CD4-positive, alpha-beta T cell treated with Interleukin-6 for 4 hours (primary cell): ENCODE results near the gene KCNIP3.

Experiments
- DNase-seq: peaks from one replicate; pipeline ENCODE4 v3.0.0-alpha.2; 2020; ENCODE audit warnings: mixed read lengths

KCNIP3 gene

DNA sequence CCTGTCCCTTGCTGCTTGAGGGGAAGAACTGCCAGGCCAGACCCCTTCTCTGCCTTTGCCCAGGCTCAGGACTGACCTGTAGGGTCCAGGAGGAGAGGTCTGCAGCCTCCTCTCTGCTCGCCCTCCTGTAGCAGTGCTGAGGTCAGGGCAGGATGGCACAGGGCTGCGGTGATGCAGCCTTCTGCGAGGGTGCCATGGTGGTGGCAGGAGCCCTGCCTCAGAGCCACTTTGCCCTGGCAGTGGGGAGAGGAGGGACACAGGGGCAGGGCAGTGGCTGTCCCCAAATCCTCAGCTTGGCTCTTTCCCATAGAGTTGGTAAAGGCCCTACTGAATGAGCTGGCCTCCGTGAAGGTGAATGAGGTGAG lies 22.0 kb upstream of the KCNIP3 start:
- DNase-seq, result no peak

GRCh38 chr2:95275601-95276243 lies 21.4 kb upstream of the KCNIP3 start:
- DNase-seq, result no peak

DNA sequence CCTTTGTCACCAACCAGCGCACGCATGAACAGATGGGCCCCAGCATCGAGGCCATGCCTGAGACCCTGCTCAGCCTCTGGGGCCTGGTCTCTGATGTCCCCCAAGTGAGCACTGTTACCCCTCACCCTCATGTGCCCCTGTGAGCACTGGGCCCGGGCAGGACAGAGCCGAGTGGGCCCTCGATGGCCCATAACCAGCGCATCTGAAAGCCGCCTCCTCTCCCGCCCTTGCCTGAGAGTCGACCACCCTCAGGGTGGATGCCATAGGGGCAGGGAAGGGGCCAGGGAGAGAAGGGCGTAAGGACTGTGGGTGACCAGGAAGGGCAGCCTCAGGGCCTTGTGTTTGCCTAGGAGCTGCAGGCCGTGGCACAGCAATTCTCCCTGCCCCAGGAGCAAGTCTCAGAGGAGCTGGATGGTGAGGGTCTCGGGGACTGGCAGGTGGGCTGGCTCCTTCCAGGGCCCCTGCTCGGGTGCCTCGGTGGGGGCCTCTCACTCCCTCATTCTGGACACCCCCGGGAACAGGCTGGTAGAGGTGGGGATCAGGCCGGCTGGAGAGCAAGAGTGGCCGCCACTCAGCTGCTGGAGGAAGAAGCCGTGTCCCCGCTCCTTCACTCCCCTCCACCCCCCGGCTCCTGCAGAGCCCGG lies 20.8 kb upstream of the KCNIP3 start:
- DNase-seq, result no peak

GRCh38 chr2:95276888-95277245 lies 20.3 kb upstream of the KCNIP3 start:
- no peak for DNase-seq

GRCh38 chr2:95277246-95277906 lies 19.8 kb upstream of the KCNIP3 start:
- DNase-seq, result no peak

DNA sequence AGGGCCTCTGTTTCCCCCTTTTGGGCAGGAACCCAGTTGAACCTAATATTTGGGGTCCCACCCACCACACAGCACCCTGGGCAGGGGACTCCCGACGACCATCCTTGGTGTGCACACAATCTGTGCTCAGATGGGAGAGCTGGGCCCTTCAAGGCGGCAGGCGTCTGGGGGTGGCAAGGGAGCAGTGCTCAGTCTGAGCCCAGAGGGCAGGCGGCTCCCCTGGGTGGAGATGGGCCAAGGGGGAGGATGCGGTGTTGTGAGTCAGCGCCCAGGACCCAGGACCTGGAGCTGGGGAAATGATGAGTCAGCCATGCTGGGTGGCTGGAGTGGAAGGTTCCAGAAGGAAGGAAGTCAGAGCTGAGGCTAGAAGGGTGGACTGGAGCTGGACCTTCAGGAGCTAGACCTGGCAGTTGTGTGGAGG lies 19.1 kb upstream of the KCNIP3 start:
- DNase-seq, result no peak

DNA sequence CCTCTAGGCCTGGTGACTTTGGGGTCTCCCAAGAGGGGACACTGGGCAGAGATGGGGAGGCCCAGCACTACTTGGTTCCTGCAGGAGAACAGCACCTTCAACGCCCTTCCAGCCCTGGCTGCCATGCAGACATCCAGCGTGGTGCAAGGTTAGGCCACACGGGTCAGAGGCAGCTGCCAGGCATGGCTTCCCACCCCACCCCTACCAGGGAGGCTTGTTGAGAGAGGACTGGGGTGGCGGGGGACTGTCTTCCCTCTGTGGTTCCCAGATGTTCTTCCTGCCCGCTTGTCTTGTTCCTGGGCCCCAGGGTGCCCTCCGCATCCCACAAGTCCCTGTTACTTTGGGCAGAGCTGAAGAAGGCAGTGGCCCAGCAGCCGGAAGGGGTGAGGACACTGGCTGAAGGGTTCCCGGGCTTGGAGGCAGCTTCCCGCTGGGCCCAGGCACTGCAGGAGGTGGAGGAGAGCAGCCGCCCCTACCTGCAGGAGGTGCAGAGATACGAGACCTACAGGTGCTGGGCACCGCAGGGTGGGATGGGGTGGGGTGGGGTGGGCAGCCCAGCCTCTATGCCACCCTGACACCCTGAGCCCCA lies 18.4 kb upstream of the KCNIP3 start:
- no peak for DNase-seq

DNA sequence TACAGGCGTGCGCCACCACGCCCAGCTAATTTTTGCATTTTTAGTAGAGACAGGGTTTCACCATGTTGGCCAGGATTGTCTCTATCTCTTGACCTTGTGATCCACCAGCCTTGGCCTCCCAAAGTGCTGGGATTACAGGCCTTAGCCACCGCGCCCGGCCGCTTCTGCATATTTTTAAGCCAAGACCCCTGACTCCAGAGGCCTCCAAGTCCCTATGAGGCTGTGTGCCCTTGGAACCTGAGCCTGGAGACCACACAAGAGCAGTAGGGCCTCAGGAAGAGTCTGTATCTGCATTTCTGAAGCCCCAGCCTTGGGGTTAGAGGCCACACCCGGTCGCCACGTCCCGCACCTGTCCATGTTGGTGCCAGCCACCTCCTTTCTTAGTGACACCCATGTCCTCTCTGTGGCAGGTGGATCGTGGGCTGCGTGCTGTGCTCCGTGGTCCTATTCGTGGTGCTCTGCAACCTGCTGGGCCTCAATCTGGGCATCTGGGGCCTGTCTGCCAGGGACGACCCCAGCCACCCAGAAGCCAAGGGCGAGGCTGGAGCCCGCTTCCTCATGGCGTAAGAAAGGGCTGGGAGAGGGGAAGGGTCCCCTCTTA lies 17.6 kb upstream of the KCNIP3 start:
- no peak for DNase-seq

DNA sequence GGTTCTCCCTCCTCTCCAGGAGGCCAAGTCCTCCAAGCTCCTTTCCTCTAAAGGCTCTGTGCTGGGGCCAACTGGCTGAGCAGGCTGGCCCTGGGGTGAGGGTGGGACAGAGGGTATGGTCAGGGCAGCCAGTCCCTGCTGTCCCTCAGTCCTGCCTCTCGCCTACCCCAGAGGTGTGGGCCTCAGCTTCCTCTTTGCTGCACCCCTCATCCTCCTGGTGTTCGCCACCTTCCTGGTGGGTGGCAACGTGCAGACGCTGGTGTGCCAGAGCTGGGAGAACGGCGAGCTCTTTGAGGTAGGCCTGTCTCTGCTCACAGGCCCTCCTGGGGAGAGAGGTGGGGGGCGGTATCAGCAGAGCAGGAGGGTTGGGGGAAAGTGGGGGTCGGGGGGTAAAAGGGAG lies 16.1 kb upstream of the KCNIP3 start:
- no peak for DNase-seq

GRCh38 chr2:95281786-95282185 lies 15.4 kb upstream of the KCNIP3 start:
- DNase-seq, result no peak

- no peak for DNase-seq
Measured at GRCh38 chr2:95282458-95282857, 14.7 kb upstream of the KCNIP3 start.

DNA sequence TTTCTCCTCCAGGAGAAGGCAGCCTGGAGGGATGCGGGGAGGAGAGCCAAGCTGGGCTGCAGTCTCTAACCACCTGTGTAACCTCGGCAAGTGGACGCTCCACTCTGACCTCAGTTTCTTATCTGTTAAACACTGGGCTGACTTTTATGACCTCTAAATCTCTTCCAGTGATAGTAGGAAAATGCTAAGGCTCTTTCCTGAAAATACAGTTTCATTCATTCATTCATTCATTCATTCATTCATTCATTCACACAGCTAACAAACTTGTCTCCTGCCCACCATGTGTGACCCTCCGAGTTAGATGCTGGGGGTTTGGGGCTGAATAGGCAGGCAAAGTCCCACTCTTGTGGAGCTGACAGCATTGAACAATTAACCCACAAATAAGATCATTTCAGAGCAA lies 13.6 kb upstream of the KCNIP3 start:
- no peak for DNase-seq

- no peak for DNase-seq
Measured at GRCh38 chr2:95284886-95285541, 12.1 kb upstream of the KCNIP3 start.

DNA sequence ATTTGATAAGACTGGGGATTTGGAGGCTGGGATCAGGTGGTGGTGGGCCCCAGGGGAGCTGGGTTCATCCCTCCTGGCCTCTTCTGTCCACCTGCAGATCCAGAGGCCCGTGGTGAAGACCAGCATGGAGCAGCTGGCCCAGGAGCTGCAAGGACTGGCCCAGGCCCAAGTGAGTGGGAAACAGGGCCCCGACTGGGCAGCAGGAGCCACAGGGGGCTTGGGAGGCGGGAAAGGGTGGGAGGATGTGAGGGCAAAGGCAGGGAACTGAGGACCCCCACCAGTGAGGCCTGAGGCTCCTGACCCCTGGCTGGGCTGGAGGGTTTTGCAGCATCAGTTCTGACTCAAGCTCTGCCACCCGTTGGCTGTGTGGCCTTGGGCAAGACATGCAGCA lies 11.6 kb upstream of the KCNIP3 start:
- DNase-seq, result no peak

- DNase-seq, result no peak
Measured at GRCh38 chr2:95287336-95287735, 9.8 kb upstream of the KCNIP3 start.

DNA sequence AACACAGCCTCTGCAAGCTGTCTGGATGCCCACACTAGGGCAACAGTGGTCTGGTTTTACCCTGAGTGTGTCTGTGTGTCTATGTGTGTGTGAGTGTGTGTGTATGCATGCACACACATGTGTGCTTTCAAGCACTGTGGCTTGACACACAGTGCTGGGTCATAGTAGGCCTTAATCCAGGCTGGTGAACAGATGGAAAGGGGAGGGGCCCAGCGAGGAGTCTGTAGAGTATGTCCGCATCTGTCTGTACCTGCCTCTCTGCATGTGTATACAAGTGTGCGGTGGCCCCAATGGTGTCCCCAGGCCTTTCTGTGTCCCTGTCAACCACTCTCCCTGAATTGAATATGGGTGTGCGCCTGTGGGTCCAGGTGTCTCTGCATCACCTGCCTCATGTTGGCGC lies 9.3 kb upstream of the KCNIP3 start:
- no peak for DNase-seq

DNA sequence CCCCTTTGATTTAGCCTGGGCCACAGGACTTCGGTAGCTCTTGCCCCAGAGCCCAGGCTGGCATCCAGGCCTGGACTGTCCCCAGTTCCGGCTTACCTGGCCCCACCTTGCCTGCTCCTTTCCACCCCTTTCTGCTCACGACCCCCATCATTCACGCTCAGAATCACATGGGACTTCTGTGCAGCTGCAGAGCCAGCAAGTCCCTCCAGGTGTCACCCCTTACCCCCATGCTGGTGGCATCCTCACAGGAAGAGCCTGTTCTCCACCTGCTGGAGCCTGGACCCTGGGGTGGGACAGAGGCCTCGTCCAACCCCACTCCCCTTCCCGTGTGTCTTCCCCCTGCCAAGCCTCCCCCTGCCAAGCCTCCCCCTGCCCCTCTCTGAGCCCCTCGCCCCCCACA lies 7.9 kb upstream of the KCNIP3 start:
- DNase-seq, result no peak

DNA sequence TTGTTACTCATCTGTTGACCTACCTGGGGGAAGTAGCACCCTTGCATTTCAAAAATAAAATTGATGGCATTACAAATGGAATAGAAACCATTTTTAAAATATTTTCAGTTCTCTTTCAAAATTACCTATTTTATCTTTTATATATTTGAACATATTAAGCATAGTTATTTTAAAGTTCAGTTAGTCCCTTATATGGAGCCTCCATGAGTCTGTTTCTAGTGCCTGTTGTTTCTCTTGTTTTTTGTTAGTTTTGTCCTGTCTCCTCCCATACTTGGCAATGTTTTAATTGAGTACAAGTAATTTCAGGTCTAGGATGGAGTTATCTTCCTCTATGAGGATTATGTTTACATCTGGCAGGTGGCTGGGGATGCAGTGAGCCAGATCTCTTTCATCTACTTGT lies 5.9 kb upstream of the KCNIP3 start:
- no peak for DNase-seq

GRCh38 chr2:95292623-95293260 lies 4.4 kb upstream of the KCNIP3 start:
- no peak for DNase-seq

DNA sequence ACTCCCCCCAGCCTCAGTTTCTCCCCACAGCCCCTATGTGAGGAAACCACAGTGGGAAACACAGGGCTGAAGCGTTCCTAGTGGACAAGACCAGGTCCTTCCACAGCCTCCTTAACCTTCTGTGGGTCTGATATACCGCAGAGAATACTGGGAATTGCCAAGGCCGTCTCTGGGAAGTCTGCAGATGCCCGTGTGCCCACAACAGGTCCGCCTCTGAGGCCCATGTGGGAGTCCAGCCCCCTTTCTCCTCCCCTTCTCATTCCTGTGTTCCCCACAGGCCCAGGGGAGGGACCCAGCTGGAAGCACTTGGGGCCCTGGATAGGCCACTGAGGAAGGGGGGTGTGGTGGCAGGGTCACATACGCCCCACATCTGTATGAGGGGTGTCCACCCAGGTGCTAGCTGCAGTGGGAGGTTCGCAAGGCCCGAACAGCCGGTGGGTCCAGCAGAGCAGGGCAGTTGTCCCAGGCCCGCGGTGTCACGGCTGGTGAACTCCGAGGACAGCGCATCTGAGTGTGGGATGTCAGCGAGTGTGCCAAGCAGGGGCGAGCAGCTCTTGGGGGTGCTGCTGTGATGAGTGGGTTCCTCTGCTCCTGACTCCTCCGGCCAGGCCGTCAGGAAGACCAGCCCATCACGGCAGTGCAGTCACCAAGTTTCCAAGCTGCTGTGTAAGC lies 2.4 kb upstream of the KCNIP3 start:
- DNase-seq, result no peak

- no peak for DNase-seq
Measured at GRCh38 chr2:95295376-95295775, 1.8 kb upstream of the KCNIP3 start.

DNA sequence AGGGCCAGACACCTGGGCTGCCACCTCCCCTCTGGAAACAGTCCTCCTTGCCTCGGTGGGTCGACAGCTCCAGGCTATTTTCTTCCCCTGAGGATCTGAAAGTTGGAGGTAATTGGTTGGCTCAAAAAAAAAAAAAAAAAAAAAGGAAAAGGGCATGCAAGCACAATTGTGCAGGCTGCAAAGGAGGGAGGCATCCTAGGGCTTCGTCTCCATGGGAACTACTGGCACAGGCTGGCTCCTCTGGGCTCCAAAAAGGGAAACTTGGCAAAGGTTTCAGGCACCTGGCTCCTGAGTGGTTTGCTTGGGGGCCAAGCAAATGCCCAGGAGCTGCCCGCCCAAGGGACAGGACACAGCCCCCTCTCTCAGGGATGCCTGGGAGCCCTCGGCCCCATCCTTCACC lies 1.1 kb upstream of the KCNIP3 start:
- DNase-seq, result no peak
